Measurements from ENCODE around the gene TNS3. TPM values are rescaled to one million over a fixed set of nuclear protein-coding genes. Genes with fewer than 3 reads are reported as not detected.

Gene TNS3
- total RNA-seq, 1 experiment from 2014 or later = 9.5 TPM

- Histone ChIP-seq H3K23ac (ENCODE audit: insufficient read length, low read depth, low read length) (no peak overlapping the region), H4K91ac (ENCODE audit: insufficient read length, low read depth, low read length) (no peak overlapping the region), H3T11ph (ENCODE audit: low read length) (no peak overlapping the region), H4K8ac (replicated peaks; ENCODE audit: insufficient read length, low read depth, low read length) (no peak overlapping the region), H3K18ac (ENCODE audit: insufficient read length, low read depth, low read length) (no peak overlapping the region), H3K79me2 (ENCODE audit: insufficient read depth, low read length) (no peaks in the 10 kb centered on the region), H3K9me3 (ENCODE audit: control insufficient read depth, low read depth, low read length) (no peaks in the 10 kb centered on the region), H2BK12ac (ENCODE audit: insufficient read length, low read depth, low read length) (no peak overlapping the region), H2BK15ac (ENCODE audit: low read depth, low read length) (no peak overlapping the region), H3K23me2 (ENCODE audit: insufficient read length, low read depth, low read length, poor library complexity, severe bottlenecking) (no peaks in the 10 kb centered on the region), H3K27me3 (ENCODE audit: insufficient read depth, low read length) (no peaks in the 10 kb centered on the region), H3K56ac (ENCODE audit: insufficient read length, low read depth, low read length) (no peak overlapping the region), H3K4me1 (ENCODE audit: insufficient read depth, low read length) (no peaks in the 10 kb centered on the region), H2BK20ac (ENCODE audit: low read depth, low read length, poor library complexity, severe bottlenecking) (no peak overlapping the region), H3K27ac (ENCODE audit: insufficient read length, low read depth, low read length) (no peak overlapping the region), H2AFZ (ENCODE audit: low read length) (no peak overlapping the region), H4K20me1 (ENCODE audit: control insufficient read depth, insufficient read depth, insufficient read length) (no peaks in the 10 kb centered on the region), H3K14ac (ENCODE audit: insufficient read depth, low read length) (no peak overlapping the region), H2BK5ac (ENCODE audit: insufficient read length, low read length) (no peak overlapping the region), H2AK5ac (ENCODE audit: insufficient read length, low read length) (no peak overlapping the region), H3K4ac (ENCODE audit: low read depth, low read length) (no peak overlapping the region), H3K9ac (ENCODE audit: extremely low read depth, insufficient read length, low read length) (no peak overlapping the region), H2BK120ac (ENCODE audit: low read depth, low read length, poor library complexity, severe bottlenecking) (no peak overlapping the region), H4K5ac (ENCODE audit: insufficient read length, low read depth, low read length) (no peak overlapping the region), H3K4me2 (ENCODE audit: insufficient read depth, insufficient read length, low read length) (no peak overlapping the region), H3K79me1 (ENCODE audit: insufficient read depth, low read depth, low read length, poor library complexity, severe bottlenecking) (no peaks in the 10 kb centered on the region)
- 0 out of 2 replicates have a peak, but pooled peaks cover 3% of the 10 kb centered on the region for H3K27me3 Mint-ChIP-seq (ENCODE audit: low read depth)
- TF ChIP-seq CTCF (conservative IDR thresholded peaks at IDR 0.05) = no peak
- H3K4me3 Mint-ChIP-seq = no peak overlapping the region
- peaks cover 0 to 3% of the 10 kb centered on the region in 2 experiments; a peak in 1 of 4 replicates for H3K4me1 Mint-ChIP-seq
- H3K36me3 Mint-ChIP-seq (ENCODE audit: insufficient read depth in 1 of 3, low read depth in 3 of 3) = peaks cover 0 to 2% (median 0%) of the 10 kb centered on the region in 3 experiments; a peak in 3 of 7 replicates
- no peaks in the 10 kb centered on the region for H3K9me3 Mint-ChIP-seq
- WGBS (ENCODE audit: extremely low coverage, insufficient read length, low lambda C conversion rate) = no CpG with 5 or more reads among the region's 16 CpGs
- no peak for DNase-seq
- no peak overlapping the region for H3K27ac Mint-ChIP-seq
These were observed 192.6 kb downstream of the TNS3 start for GRCh38 chr7:47389171-47389922.
